HUES48 (cell line): Measurements from ENCODE around the gene SNX20.

Source experiments
- H3K27ac ChIP-seq: one replicate; pipeline ENCODE4 v1.7.0; 2013; ENCODE audit warnings: low read depth, low read length, inconsistent platforms
- H3K27me3 ChIP-seq: 2 replicates; pipeline ENCODE4 v1.6.1; 2013; ENCODE audit warnings: mild to moderate bottlenecking, low read length; ENCODE audit not compliant: control insufficient read depth, insufficient read depth
- H3K36me3 ChIP-seq: 2 replicates; pipeline ENCODE4 v1.6.1; 2013; ENCODE audit warnings: low read length; ENCODE audit not compliant: control insufficient read depth, insufficient read depth
- H3K4me1 ChIP-seq: 2 replicates; pipeline ENCODE4 v1.6.1; 2013; ENCODE audit warnings: mild to moderate bottlenecking, low read length; ENCODE audit not compliant: control insufficient read depth, insufficient read depth
- H3K4me3 ChIP-seq: 2 replicates; pipeline ENCODE4 v1.5.1; 2013; ENCODE audit warnings: mild to moderate bottlenecking, low read depth, low read length
- H3K9ac ChIP-seq: 2 replicates; pipeline ENCODE4 v1.6.1; 2013; ENCODE audit warnings: mild to moderate bottlenecking, low read depth, low read length, moderate library complexity
- H3K9me3 ChIP-seq: 2 replicates; pipeline ENCODE4 v1.6.1; 2013; ENCODE audit warnings: low read length; ENCODE audit not compliant: control insufficient read depth, insufficient read depth

SNX20 gene

GRCh38 chr16:50717091-50717490, 36.0 kb upstream of the SNX20 start:
- Histone ChIP-seq H3K4me1 (no peaks in the 10 kb centered on the region; the same call in 1 of the 2 replicates), H3K9ac (no peak overlapping the region), H3K4me3 (no peak overlapping the region), H3K27me3 (no peaks in the 10 kb centered on the region), H3K27ac (no peak overlapping the region), H3K36me3 (no peaks in the 10 kb centered on the region), H3K9me3 (no peaks in the 10 kb centered on the region)

DNA sequence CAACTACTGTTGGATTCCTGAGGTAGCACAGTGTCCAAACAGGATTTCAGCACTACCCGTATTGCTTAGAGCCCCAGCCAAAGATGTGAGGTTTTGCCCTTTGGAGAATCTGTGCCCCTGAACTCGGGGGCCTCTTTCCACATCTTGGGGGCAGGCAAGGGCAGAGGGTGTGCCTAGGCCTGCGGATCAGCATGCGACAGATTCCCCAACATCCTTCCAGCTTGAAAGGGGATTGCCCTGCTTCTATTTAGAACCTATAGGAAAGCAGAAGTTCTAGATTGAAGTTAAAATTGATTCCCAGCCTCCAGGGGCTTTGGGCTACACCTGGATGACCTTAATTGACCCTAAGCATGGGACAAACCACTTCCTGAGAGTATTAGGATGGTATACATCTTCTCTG, 31.8 kb upstream of the SNX20 start:
- Histone ChIP-seq H3K9me3 (no peaks in the 10 kb centered on the region), H3K27me3 (no peaks in the 10 kb centered on the region), H3K4me3 (no peak overlapping the region), H3K36me3 (no peaks in the 10 kb centered on the region), H3K4me1 (no peaks in the 10 kb centered on the region), H3K9ac (no peak overlapping the region), H3K27ac (no peak overlapping the region)

DNA sequence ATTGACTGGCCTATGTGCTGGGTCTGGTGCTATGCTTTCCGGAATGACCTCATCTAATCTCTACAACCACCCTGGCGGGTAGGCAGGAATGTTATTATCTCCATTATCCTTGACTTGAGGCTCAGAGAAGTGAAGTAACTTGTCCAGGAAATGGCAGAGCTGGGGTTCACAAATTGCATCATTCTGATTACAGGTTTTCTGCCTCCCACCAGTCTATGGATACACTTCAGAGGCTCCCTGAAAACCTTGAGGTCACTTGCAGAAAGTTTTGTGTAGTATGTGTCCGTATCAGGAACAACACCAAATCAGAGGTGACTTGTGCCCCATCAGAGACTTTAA, 31.4 kb upstream of the SNX20 start:
- H3K9ac ChIP-seq = no peak overlapping the region
- H3K36me3 ChIP-seq = no peaks in the 10 kb centered on the region
- H3K4me3 ChIP-seq = no peak overlapping the region
- H3K4me1 ChIP-seq = no peaks in the 10 kb centered on the region
- H3K27me3 ChIP-seq = no peaks in the 10 kb centered on the region
- no peak overlapping the region for H3K27ac ChIP-seq
- no peaks in the 10 kb centered on the region for H3K9me3 ChIP-seq

- Histone ChIP-seq H3K9me3 (no peaks in the 10 kb centered on the region), H3K27me3 (no peaks in the 10 kb centered on the region), H3K9ac (no peak overlapping the region), H3K27ac (no peak overlapping the region), H3K36me3 (no peaks in the 10 kb centered on the region), H3K4me3 (no peak overlapping the region), H3K4me1 (no peaks in the 10 kb centered on the region)
Measured at GRCh38 chr16:50711862-50712559, 30.9 kb upstream of the SNX20 start.

DNA sequence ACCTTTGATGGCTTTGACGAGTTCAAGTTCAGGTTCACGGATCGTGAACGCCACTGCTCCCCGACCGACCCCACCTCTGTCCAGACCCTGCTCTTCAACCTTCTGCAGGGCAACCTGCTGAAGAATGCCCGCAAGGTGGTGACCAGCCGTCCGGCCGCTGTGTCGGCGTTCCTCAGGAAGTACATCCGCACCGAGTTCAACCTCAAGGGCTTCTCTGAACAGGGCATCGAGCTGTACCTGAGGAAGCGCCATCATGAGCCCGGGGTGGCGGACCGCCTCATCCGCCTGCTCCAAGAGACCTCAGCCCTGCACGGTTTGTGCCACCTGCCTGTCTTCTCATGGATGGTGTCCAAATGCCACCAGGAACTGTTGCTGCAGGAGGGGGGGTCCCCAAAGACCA, 29.9 kb upstream of the SNX20 start:
- Histone ChIP-seq H3K27ac (no peak overlapping the region), H3K9ac (no peak overlapping the region), H3K4me1 (no peaks in the 10 kb centered on the region)

GRCh38 chr16:50709980-50710379, 28.9 kb upstream of the SNX20 start:
- Histone ChIP-seq H3K9ac (no peak overlapping the region), H3K4me1 (no peaks in the 10 kb centered on the region), H3K9me3 (peaks cover 3% of the 10 kb centered on the region; the same call in 1 of the 2 replicates), H3K27ac (no peak overlapping the region), H3K4me3 (no peak overlapping the region), H3K36me3 (no peaks in the 10 kb centered on the region), H3K27me3 (no peaks in the 10 kb centered on the region)

More for the DNA sequence above, 29.9 kb upstream of the SNX20 start:
- Histone ChIP-seq H3K9me3 (no peaks in the 10 kb centered on the region), H3K4me3 (no peak overlapping the region), H3K36me3 (no peaks in the 10 kb centered on the region), H3K27me3 (no peaks in the 10 kb centered on the region)

DNA sequence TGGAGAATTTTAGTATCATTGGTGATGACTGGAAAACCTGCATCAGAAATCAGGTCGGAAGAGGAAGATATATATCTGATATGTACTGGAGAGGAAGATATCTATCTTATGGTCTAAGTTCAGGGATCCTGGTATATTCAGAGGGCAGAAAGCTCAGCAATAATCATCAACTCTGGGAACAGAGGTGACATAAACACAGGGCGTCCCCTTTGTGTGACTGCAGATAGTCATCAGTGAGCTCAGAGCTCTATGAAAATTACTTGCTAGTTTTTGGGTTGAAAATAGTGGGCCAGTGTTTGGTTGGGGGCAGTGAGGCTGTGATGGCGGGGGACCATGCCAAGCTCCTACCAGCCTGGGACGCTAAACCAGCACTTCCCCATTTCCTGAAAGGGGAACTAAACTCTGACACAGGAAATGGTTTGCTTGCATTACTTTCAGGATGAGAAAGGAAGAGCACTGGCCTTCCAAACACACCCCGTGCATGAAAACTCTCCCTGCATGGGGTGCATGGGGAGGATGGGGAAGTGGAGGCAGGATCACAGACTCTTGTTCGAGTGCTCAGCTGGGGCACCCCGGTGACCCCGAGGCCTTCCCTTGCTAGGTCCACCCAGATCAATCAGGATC, 28.1 kb upstream of the SNX20 start:
- H3K9me3 ChIP-seq = peaks cover 8% of the 10 kb centered on the region; the same call in 1 of the 2 replicates
- H3K9ac ChIP-seq = no peak overlapping the region
- no peaks in the 10 kb centered on the region for H3K36me3 ChIP-seq
- no peaks in the 10 kb centered on the region for H3K4me1 ChIP-seq
- H3K4me3 ChIP-seq = no peak overlapping the region
- no peak overlapping the region for H3K27ac ChIP-seq
- H3K27me3 ChIP-seq = no peaks in the 10 kb centered on the region

DNA sequence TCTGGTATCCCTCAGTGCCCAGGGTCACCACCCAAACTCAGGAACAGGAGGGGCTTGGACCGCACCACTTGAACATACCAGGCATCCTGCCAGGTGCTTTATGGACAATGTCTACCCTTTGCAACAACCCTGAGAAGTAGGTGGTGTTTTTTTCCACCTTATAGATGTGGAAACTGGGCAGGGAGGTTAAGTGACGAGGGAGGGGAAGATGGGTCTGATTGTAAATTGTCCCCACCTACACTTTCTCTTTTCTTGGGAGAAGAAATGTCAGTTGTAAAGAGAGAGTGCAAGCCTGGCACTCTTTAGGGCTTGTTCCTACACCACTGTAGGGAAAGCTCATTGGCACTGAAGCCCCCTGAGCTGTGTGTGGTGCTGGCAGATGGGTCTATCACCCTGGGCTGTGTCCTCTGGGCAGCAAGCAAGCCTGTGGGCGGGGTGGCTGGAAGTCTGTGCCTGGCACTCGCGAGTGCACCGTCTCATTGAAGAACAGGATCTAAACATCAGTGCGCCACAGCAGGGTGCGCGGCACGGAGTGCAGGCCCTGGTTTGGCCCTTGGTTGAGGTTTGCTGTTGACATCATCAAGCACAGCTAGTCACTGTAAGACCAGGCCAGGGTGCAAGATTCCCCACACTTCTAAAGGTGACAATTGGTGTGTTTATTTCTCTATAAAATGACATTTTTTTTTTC, 27.4 kb upstream of the SNX20 start:
- H3K9me3 ChIP-seq = peaks cover 13% of the 10 kb centered on the region; the same call in 1 of the 2 replicates
- no peak overlapping the region for H3K9ac ChIP-seq
- H3K4me3 ChIP-seq = no peak overlapping the region
- H3K4me1 ChIP-seq = no peaks in the 10 kb centered on the region
- H3K36me3 ChIP-seq = no peaks in the 10 kb centered on the region
- no peaks in the 10 kb centered on the region for H3K27me3 ChIP-seq
- no peak overlapping the region for H3K27ac ChIP-seq

GRCh38 chr16:50706250-50706649, 25.1 kb upstream of the SNX20 start:
- H3K4me3 ChIP-seq = no peak overlapping the region
- no peak overlapping the region for H3K9ac ChIP-seq
- H3K9me3 ChIP-seq = peaks cover 13% of the 10 kb centered on the region; the same call in 1 of the 2 replicates
- no peak overlapping the region for H3K27ac ChIP-seq
- no peaks in the 10 kb centered on the region for H3K27me3 ChIP-seq
- no peaks in the 10 kb centered on the region for H3K4me1 ChIP-seq
- H3K36me3 ChIP-seq = no peaks in the 10 kb centered on the region

- Histone ChIP-seq H3K27me3 (no peaks in the 10 kb centered on the region), H3K4me1 (no peaks in the 10 kb centered on the region), H3K36me3 (no peaks in the 10 kb centered on the region), H3K9me3 (peaks cover 13% of the 10 kb centered on the region; the same call in 1 of the 2 replicates), H3K9ac (no peak overlapping the region), H3K4me3 (no peak overlapping the region), H3K27ac (no peak overlapping the region)
Measured at GRCh38 chr16:50705436-50706110, 24.5 kb upstream of the SNX20 start.

- no peaks in the 10 kb centered on the region for H3K4me1 ChIP-seq
Measured at GRCh38 chr16:50704245-50704644, 23.1 kb upstream of the SNX20 start.

More at GRCh38 chr16:50704245-50704644, 23.1 kb upstream of the SNX20 start:
- no peak overlapping the region for H3K4me3 ChIP-seq
- no peaks in the 10 kb centered on the region for H3K27me3 ChIP-seq
- no peak overlapping the region for H3K9ac ChIP-seq
- peaks cover 13% of the 10 kb centered on the region; the same call in 1 of the 2 replicates for H3K9me3 ChIP-seq
- H3K36me3 ChIP-seq = no peaks in the 10 kb centered on the region
- no peak overlapping the region for H3K27ac ChIP-seq
